Neuronal stem cell (in vitro differentiated cells): ENCODE measurements around the gene SERPINF2.

Source experiments
- DNase-seq: peaks from one replicate; pipeline ENCODE4 v3.0.0-alpha.2; 2013; ENCODE audit warnings: low spot score
- H2AFZ ChIP-seq: one replicate; pipeline ENCODE4 v1.6.1; 2013; ENCODE audit warnings: mild to moderate bottlenecking, low read length, inconsistent platforms
- H2AK5ac ChIP-seq: 2 replicates; pipeline ENCODE4 v1.6.1; 2013; ENCODE audit warnings: low read depth, mild to moderate bottlenecking, inconsistent platforms, low read length, moderate library complexity, mixed read lengths
- H2BK120ac ChIP-seq: 2 replicates; pipeline ENCODE4 v1.6.1; 2013; ENCODE audit warnings: low read depth, mild to moderate bottlenecking, inconsistent platforms, low read length, moderate library complexity, mixed read lengths
- H2BK12ac ChIP-seq: one replicate; pipeline ENCODE4 v1.6.1; 2013; ENCODE audit warnings: low read length, inconsistent platforms
- H2BK15ac ChIP-seq: 2 replicates; pipeline ENCODE4 v1.6.1; 2013; ENCODE audit warnings: mild to moderate bottlenecking, low read length, inconsistent platforms, mixed read lengths
- H2BK5ac ChIP-seq: one replicate; pipeline ENCODE4 v1.6.1; 2013; ENCODE audit warnings: inconsistent platforms, mild to moderate bottlenecking, low read length, moderate library complexity
- H3K14ac ChIP-seq: one replicate; pipeline ENCODE4 v1.6.1; 2013; ENCODE audit warnings: low read length, inconsistent platforms
- H3K18ac ChIP-seq: 2 replicates; pipeline ENCODE4 v1.6.1; 2013; ENCODE audit warnings: low read length, inconsistent platforms
- H3K23ac ChIP-seq: 2 replicates; pipeline ENCODE4 v1.6.1; 2013; ENCODE audit warnings: low read depth, mild to moderate bottlenecking, mixed read lengths, low read length, inconsistent platforms; ENCODE audit not compliant: poor library complexity
- H3K27ac ChIP-seq: replicated peaks from 3 replicates; pipeline ENCODE4 v1.5.1; 2013; ENCODE audit warnings: low read length, inconsistent platforms
- H3K27me3 ChIP-seq, 3 experiments: 2 replicates each; pipeline ENCODE4 v1.6.1; 2013; ENCODE audit warnings: low read length in 3 of 3, mild to moderate bottlenecking in 2 of 3, inconsistent platforms in 1 of 3, low read depth in 1 of 3, mixed read lengths in 1 of 3, moderate library complexity in 1 of 3; ENCODE audit not compliant: control insufficient read depth in 3 of 3, insufficient read depth in 3 of 3
- H3K36me3 ChIP-seq, 2 donors: replicated peaks in 1 of 2; 2 replicates each; pipeline ENCODE4 v1.6.1; 2013; ENCODE audit warnings: low read length in 2 of 2; ENCODE audit not compliant: control insufficient read depth in 2 of 2, insufficient read depth in 2 of 2
- H3K4ac ChIP-seq: 2 replicates; pipeline ENCODE4 v1.6.1; 2013; ENCODE audit warnings: inconsistent platforms, mild to moderate bottlenecking, low read length, moderate library complexity
- H3K4me1 ChIP-seq, 2 donors: 1 replicate in 1 of 2; 2 replicates in 1 of 2; pipeline ENCODE4 v1.6.1; 2013; ENCODE audit warnings: low read length in 2 of 2, low read depth in 1 of 2; ENCODE audit not compliant: control insufficient read depth in 2 of 2, insufficient read depth in 1 of 2
- H3K4me2 ChIP-seq: one replicate; pipeline ENCODE4 v1.6.1; 2013; ENCODE audit warnings: mild to moderate bottlenecking, low read length, inconsistent platforms; ENCODE audit not compliant: insufficient read depth, poor library complexity, severe bottlenecking
- H3K4me3 ChIP-seq, 2 donors: 2 replicates each; pipeline ENCODE4 v1.5.1; 2013; ENCODE audit warnings: low read length in 2 of 2, mild to moderate bottlenecking in 2 of 2, inconsistent platforms in 1 of 2, moderate library complexity in 1 of 2
- H3K79me1 ChIP-seq: one replicate; pipeline ENCODE4 v1.6.1; 2013; ENCODE audit warnings: low read depth, mild to moderate bottlenecking, inconsistent platforms, low read length, moderate library complexity
- H3K9ac ChIP-seq: one replicate; pipeline ENCODE4 v1.6.1; 2013; ENCODE audit warnings: mild to moderate bottlenecking, low read depth, low read length, inconsistent platforms; ENCODE audit not compliant: poor library complexity
- H3K9me3 ChIP-seq, 2 donors: replicated peaks in 1 of 2; 2 replicates each; pipeline versions ENCODE3 to v1.6.1; 2013; ENCODE audit warnings: low read length in 2 of 2, mild to moderate bottlenecking in 2 of 2, inconsistent platforms in 1 of 2, low read depth in 1 of 2, mixed read lengths in 1 of 2, moderate library complexity in 1 of 2; ENCODE audit not compliant: control insufficient read depth in 2 of 2, insufficient read depth in 1 of 2
- H4K8ac ChIP-seq: one replicate; pipeline ENCODE4 v1.6.1; 2013; ENCODE audit warnings: low read depth, mild to moderate bottlenecking, inconsistent platforms, low read length, moderate library complexity
- H4K91ac ChIP-seq: one replicate; pipeline ENCODE4 v1.6.1; 2013; ENCODE audit warnings: low read length, low read depth, mild to moderate bottlenecking, inconsistent platforms; ENCODE audit not compliant: poor library complexity
- WGBS, 2 donors: extraction: QIAGEN DNeasy Blood & Tissue Kit; methylation state at CpG; one replicate each; pipeline ENCODE4 v1.1.7; 2013; ENCODE audit warnings: missing lambda C conversion rate in 2 of 2, mixed read lengths in 1 of 2; ENCODE audit not compliant: insufficient read length in 2 of 2, insufficient replicate concordance in 1 of 2; ENCODE audit errors: extremely low coverage in 2 of 2; 5-methylcytosine and 5-hydroxymethylcytosine counted together

The SERPINF2 gene

DNA sequence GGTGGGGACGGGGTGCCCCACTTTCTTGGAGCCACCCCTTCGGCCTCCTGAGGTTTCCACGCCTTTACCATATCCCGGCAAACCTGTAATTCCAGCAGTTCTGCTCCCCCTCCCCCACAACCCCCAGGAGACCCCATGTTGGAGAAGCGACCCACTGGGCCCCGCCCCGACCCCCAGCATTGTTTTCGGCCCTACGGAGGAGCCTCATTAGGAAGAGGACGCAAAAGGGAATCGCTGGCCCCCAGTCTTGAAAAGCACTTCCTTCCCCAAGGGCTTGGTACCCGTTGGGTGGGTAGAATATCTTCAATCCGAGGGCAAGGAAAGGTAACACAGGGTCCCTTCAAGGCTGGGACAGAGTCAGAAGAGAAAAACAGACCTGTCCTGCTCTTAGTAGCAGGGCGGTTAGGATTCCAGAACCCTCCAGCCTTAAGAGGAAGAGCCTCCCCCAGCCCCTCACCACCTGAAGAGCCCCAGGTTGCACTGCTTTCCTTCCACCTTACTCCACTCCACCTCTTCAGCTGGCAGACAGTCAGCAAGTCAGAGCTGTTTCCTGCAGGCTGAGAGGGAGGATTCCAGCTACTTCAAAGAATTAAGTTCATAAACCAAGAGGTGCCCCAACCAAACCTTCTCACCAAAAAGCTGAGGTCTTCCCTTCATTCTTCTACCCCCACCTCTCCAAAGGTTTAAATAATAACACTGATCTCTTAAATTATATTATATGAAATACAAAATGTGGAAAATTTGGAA, 31.7 kb upstream of the SERPINF2 start:
- no peak overlapping the region for H4K8ac ChIP-seq
- H2AFZ ChIP-seq, result peak overlapping the region; percentile 89
- DNase-seq, result no peak
- H3K79me1 ChIP-seq, result peaks cover 2% of the 10 kb centered on the region
- H3K14ac ChIP-seq, result no peak overlapping the region
- H2AK5ac ChIP-seq, result no peak overlapping the region
- H3K23ac ChIP-seq, result peak overlapping the region; percentile 83
- no peak overlapping the region for H2BK12ac ChIP-seq
- H3K27me3 ChIP-seq, result peaks cover 0 to 12% (median 2%) of the 10 kb centered on the region in 3 experiments
- peak overlapping the region; percentile 82 for H3K9ac ChIP-seq
- H3K4ac ChIP-seq, result no peak overlapping the region
- H3K4me2 ChIP-seq, result peak overlapping the region; percentile 93
- H3K27ac ChIP-seq, result no peak overlapping the region
- H2BK15ac ChIP-seq, result no peak overlapping the region
- no CpG with 5 or more reads among the region's 14 CpGs for WGBS, 2 donors
- no peaks in the 10 kb centered on the region for H3K36me3 ChIP-seq
- peak overlapping the region in 1 of 2 donors; percentile 84 for H3K4me3 ChIP-seq
- no peak overlapping the region for H2BK5ac ChIP-seq
- H4K91ac ChIP-seq, result no peak overlapping the region
- H3K4me1 ChIP-seq, result peaks cover 16 to 19% of the 10 kb centered on the region in 2 donors
- H3K9me3 ChIP-seq, result no peaks in the 10 kb centered on the region
- peak overlapping the region; percentile 94 for H3K18ac ChIP-seq
- no peak overlapping the region for H2BK120ac ChIP-seq

DNA sequence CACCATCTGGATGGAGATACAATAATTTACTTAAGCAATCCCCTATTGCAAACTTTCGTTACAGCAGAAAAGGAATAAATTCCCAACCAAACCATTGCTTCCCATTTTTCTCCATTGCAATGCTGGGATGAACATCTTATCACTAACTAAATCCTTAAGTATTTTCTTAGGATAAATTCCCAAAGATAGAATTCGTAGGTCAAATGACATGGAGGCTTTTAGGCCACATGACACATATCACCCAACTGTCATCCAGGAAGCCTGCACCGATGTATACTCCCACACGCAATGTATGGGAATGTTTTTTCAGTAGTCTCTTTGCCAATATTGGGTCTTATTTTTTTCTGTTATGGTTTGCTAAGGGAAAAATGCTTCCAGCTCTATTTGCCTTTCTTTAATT, 30.9 kb upstream of the SERPINF2 start:
- H3K18ac ChIP-seq, result no peak overlapping the region
- no peak overlapping the region for H3K4me2 ChIP-seq
- H3K23ac ChIP-seq, result no peak overlapping the region
- no peak overlapping the region for H2AK5ac ChIP-seq
- H3K4me1 ChIP-seq, result peaks cover 16 to 19% of the 10 kb centered on the region in 2 donors
- H3K27me3 ChIP-seq, result peaks cover 0 to 12% (median 2%) of the 10 kb centered on the region in 3 experiments
- no peaks in the 10 kb centered on the region for H3K36me3 ChIP-seq
- no peak overlapping the region for H3K4me3 ChIP-seq
- no peak overlapping the region for H3K14ac ChIP-seq
- H2BK5ac ChIP-seq, result no peak overlapping the region
- no peak overlapping the region for H3K9ac ChIP-seq
- no peak overlapping the region for H4K8ac ChIP-seq
- WGBS, 2 donors, result no CpG with 5 or more reads among the region's 4 CpGs
- no peak overlapping the region for H2BK12ac ChIP-seq
- no peak overlapping the region for H3K4ac ChIP-seq
- no peak overlapping the region for H2BK15ac ChIP-seq
- no peak overlapping the region for H3K27ac ChIP-seq
- no peaks in the 10 kb centered on the region for H3K9me3 ChIP-seq
- H2AFZ ChIP-seq, result no peak overlapping the region
- no peak for DNase-seq
- peaks cover 2% of the 10 kb centered on the region for H3K79me1 ChIP-seq
- H2BK120ac ChIP-seq, result no peak overlapping the region
- H4K91ac ChIP-seq, result no peak overlapping the region

DNA sequence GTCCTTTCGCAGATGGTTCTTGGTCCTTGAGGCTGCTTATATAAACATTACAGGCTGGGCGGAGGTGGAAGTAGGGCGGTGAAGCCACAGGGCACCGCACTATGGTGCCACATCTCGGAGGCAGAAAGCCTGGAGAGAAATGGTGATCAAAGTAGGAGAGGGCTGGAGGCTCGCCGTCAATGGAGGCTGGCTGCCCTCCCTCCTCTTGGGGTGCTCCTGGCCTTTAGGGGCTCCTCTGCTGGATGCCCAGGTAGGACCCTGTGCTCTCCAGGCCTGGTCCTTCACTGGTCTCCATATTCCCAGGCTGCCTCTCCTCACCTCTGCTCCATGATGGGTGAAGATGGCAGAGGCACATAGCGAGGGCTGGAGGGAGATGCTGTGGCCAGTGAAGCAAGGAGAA, 30.4 kb upstream of the SERPINF2 start:
- Histone ChIP-seq H2AK5ac (peak overlapping the region; percentile 10), H2BK12ac (no peak overlapping the region), H3K79me1 (peaks cover 2% of the 10 kb centered on the region), H3K4ac (no peak overlapping the region), H2BK120ac (no peak overlapping the region), H2BK15ac (no peak overlapping the region), H3K9ac (no peak overlapping the region), H3K4me1 (peaks cover 16 to 19% of the 10 kb centered on the region in 2 donors), H3K23ac (peak overlapping the region; percentile 20), H3K14ac (no peak overlapping the region), H3K9me3 (no peaks in the 10 kb centered on the region), H3K27me3 (peaks cover 0 to 12% (median 2%) of the 10 kb centered on the region in 3 experiments), H3K27ac (no peak overlapping the region), H3K36me3 (no peaks in the 10 kb centered on the region), H3K4me2 (no peak overlapping the region), H4K8ac (no peak overlapping the region), H2BK5ac (no peak overlapping the region), H2AFZ (no peak overlapping the region), H3K4me3 (no peak overlapping the region), H3K18ac (no peak overlapping the region), H4K91ac (no peak overlapping the region)
- no CpG with 5 or more reads among the region's 8 CpGs for WGBS, 2 donors
- DNase-seq, result no peak

DNA sequence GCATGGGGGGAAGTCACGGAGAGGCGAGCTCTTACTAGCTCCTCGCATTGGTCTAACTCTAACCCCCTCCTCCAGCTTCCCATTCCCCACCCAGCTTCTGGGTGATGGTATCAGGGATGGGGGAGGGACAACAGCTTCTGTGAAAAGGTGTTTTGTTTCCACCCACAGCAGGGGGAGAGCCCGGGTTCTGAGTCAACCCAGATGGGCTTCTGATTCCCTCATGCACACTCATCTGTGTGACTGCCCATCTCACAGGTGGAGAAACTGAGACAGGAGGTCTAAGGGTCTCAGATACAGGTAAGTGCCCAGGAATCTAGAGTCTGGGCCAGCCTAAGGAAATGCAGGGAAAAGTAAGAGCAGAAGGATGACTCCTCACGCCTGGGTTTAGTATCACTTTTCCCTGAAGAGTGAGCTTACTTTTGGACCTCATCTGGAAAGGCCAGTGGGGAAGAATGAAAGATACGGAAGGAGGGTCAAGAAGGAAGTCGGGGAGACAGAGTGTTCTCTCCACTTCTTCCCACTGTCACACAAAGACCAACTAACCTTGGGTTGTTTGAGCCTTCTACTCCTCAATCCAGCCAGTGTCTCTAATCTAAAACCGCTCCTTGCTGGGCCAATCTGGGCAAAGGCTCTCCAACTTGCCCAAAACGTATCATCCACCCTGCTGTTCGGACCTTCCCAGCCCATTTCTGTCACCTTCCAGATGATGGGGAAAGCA, 29.4 kb upstream of the SERPINF2 start:
- Histone ChIP-seq H3K79me1 (peaks cover 2% of the 10 kb centered on the region), H3K4me3 (no peak overlapping the region), H3K18ac (no peak overlapping the region), H3K4ac (no peak overlapping the region), H3K9ac (no peak overlapping the region), H3K27me3 (peaks cover 0 to 12% (median 2%) of the 10 kb centered on the region in 3 experiments), H2BK12ac (no peak overlapping the region), H3K4me1 (peaks cover 19 to 23% of the 10 kb centered on the region in 2 donors), H2BK15ac (no peak overlapping the region), H3K9me3 (no peaks in the 10 kb centered on the region), H4K91ac (no peak overlapping the region), H3K23ac (no peak overlapping the region), H3K14ac (no peak overlapping the region), H2AK5ac (no peak overlapping the region), H2BK5ac (no peak overlapping the region), H2AFZ (no peak overlapping the region), H3K4me2 (no peak overlapping the region), H3K27ac (no peak overlapping the region), H3K36me3 (no peaks in the 10 kb centered on the region), H2BK120ac (no peak overlapping the region), H4K8ac (no peak overlapping the region)
- no peak for DNase-seq
- WGBS, 2 donors, result no CpG with 5 or more reads among the region's 10 CpGs
